GM19468 (cell line): ENCODE measurements around the gene AHDC1.
"Not testable (repeated sequence)": the region's sequence is repeated elsewhere in the genome, so short reads cannot be mapped to it uniquely, and the experiment has no call there.

ENCODE experiments used
- ATAC-seq: cut with Tn5 transposase; IDR thresholded peaks from one replicate; pipeline ENCODE4 v1.9.1; 2021; ENCODE audit warnings: mild to moderate bottlenecking, moderate library complexity, moderate number of reproducible peaks; ENCODE audit not compliant: unreplicated experiment; ENCODE audit errors: extremely low read depth

AHDC1 gene, protein sequence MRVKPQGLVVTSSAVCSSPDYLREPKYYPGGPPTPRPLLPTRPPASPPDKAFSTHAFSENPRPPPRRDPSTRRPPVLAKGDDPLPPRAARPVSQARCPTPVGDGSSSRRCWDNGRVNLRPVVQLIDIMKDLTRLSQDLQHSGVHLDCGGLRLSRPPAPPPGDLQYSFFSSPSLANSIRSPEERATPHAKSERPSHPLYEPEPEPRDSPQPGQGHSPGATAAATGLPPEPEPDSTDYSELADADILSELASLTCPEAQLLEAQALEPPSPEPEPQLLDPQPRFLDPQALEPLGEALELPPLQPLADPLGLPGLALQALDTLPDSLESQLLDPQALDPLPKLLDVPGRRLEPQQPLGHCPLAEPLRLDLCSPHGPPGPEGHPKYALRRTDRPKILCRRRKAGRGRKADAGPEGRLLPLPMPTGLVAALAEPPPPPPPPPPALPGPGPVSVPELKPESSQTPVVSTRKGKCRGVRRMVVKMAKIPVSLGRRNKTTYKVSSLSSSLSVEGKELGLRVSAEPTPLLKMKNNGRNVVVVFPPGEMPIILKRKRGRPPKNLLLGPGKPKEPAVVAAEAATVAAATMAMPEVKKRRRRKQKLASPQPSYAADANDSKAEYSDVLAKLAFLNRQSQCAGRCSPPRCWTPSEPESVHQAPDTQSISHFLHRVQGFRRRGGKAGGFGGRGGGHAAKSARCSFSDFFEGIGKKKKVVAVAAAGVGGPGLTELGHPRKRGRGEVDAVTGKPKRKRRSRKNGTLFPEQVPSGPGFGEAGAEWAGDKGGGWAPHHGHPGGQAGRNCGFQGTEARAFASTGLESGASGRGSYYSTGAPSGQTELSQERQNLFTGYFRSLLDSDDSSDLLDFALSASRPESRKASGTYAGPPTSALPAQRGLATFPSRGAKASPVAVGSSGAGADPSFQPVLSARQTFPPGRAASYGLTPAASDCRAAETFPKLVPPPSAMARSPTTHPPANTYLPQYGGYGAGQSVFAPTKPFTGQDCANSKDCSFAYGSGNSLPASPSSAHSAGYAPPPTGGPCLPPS (N-terminal part only)

DNA sequence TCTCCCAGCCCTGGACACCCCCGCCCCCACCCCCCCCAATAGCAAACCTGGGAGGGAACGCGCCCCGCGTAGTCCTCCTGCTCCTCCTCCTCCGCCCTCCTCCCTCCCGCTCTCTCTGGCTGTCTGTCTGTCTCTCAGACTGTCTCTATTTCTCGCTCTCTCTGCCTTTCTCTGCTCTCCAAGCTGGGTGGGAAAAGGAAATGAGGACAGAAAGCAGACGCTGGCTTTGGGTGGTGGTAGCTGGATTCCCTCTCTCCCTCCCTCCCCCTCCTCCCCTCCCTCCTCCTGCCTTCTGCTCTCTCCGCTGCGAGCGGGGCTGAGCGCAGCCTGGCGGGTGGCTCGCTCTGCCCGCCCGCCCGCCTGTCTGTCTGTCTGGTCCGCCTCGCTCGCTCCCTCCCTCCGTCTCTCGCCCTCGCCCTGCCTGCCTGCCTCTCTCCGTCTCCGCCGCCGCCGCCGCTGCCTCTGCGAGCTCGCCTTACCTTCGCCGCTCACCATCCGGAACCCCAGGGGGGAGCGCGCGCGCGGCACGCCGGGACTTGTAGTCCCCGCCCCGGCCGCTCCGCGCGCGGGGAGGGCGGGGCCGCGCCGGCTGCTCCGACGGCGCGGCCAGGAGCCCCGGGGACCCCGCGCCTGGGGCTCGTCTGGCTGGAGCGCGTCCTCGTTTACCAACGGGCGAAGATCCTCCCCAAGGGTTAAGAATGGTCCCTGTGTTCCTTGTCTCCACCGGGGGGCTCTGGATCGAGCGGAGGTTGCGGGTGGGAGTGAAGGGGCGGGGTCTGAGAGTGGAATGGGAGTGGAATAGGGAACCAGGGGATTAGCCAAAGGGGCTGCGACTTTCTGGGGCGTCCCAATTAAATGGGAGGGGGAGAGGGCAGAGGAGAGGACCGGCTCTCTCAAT lies at the start of gene AHDC1:
Gene AHDC1, minus strand, starts transcription at position 464 of the 898 bp plus-strand sequence. CDS start 52,029 bp downstream, outside the sequence.
- no peak for ATAC-seq

DNA sequence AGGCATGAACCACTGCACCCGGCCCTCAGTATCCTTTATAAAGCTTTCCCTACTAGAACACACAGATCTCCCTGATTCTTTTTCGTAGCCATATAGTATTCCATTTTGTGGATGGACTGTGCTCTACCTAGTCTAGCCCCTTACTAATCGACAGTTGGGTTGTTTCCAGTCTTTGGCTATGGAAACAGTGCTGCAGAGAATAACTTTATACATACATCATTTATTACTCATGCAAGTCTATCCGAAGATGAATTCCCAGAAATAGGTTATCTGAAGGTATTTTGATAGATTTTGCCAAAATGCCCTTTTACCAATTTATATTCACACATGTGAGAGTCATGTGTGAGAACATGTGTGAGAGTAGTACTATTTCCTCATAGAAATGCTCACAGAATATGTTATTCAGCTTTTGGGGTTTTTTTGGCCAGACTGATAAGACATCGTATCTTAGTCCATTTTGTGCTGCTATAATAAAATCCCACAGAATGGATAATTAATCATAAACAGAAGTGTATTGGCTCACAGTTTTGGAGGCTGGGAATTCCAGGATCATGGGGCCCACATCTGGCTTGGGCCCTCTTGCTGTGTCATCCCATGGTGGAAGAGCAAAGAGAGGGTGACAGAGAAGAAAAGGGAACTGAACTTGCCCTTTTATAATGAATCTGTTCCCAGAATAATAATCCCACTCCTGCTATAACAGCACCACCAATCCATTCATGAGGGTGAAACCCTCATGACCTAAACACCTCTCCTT lies 48.3 kb upstream of the AHDC1 start:
- no peak for ATAC-seq

DNA sequence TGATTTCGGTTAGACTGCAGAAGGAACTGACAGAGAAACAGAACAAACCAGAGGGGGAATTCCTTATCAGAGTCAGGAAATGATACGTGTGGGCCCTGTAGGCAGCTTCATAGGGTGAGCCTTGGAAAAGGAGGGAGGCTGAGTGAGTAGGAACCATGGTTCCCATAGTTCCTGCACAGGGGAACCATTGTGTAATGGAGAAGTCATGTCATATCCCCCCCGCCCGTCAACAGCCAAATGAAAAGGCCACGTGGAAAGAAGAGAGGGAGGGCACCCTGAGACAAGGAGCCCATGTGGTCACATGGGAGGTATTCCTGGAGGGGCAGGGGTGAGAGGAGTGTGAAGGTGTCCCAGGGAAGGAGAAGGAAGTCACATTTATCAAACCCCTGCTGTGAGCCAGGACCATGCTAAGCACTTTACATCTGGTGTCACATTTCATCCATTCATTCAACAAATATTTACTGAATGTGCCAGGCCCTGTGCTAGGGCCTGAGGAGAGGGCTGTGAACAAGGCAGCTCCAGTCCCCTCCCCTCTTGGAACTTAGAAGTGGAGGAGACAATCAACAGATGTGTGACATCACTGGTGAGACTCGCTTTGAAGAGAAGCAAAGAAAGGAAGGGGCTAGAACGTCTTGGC lies 46.7 kb upstream of the AHDC1 start:
- no peak for ATAC-seq

DNA sequence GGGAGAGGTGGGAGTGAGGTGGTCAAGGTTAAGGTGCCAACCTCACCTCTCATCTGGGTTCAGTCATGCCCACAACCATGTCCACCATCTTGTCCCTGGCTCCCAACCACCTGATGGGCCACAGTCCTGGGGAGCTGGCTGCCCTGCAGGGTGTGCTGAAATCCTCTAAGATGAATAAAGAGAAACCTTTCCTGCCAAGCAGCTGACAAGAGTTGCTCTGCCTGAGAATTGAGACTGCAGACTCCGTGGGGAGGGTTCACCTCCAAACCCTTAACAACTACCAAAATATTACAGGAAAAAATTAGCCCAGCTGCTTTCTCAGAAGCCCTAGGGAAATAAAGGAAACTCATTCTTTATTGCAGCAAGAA lies 46.2 kb upstream of the AHDC1 start:
- ATAC-seq = no peak

DNA sequence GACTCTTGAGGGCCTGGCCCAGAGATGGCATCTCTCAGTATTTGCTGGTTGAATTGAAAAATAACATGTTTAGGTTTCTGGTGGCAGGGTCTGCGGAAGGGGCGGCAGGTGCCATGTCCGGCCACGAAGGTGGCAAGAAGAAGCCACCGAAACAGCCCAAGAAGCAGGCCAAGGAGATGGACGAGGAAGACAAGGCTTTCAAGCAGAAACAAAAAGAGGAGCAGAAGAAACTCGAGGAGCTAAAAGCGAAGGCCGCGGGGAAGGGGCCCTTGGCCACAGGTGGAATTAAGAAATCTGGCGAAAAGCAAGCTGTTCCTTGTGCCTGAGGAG lies 45.3 kb upstream of the AHDC1 start:
- ATAC-seq = no peak

DNA sequence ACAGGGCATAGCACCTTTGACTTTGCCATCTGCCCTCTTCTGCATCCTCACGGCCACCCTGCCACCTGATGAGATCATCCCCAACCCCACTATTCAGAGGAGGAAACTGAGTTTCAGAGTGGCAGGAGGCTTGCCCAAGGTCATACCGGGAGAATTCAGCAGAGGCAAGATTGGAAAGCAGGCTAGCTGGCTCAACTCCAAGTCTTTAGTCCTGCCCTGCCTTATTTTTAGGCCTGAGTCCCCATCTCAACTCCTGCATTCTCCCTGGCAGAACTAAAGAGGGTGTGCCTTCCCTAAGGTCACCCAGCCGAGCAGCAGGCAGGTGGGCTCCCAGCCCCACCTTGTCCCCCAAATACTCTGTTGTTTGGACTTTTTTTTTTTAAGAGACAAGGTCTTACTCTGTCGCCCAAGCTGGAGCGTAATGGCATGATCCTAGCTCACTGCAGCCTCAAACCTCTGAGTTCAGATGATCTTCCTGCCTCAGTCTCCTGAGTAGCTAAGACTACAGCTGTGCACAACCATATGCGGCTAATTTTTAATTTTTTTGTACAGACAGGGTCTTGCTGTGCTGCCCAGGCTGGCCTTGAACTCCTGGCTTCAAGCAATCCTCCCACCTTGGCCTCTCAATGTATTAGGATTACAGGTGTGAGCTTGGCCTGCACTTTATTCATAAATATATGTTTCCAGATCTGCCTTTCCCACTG lies 44.8 kb upstream of the AHDC1 start:
- ATAC-seq = no peak

DNA sequence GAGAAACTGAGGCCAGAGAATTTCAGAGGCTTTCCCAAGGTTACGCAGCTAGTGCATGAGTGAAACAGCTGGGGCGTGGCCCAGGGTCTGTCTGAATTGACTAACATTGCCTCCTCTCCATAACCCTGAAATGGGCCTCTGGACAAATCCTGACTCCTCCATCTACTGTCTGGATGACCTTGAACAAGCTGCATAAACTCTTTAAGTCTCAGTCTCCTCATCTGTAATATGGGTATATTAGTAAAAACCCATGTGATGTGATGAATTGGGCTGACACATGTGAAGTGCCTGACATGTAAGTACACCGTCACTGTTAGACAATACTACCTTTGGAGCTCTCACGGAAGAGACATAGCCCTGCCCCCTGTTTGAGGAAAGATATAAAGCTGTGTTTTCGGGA lies 43.4 kb upstream of the AHDC1 start:
- no peak for ATAC-seq

DNA sequence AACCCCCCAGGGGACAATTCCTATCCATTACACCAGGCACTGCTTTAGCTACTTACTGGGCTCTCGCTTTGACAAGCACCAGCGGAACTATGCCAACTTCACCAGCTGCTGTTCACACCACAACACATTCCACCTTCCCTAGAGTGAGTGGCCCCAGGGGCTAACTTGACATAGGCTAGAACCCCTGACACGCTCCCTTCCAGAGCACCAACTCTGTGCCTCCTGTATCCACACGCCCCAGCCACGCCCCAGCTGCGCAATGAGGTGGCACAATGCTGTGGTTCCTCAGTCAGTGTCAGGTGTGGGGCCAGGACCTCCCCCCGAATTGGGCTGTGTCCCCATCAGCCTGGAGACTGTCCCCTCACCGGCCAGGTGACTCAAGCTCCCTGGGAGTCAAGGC lies 42.7 kb upstream of the AHDC1 start:
- ATAC-seq = no peak

DNA sequence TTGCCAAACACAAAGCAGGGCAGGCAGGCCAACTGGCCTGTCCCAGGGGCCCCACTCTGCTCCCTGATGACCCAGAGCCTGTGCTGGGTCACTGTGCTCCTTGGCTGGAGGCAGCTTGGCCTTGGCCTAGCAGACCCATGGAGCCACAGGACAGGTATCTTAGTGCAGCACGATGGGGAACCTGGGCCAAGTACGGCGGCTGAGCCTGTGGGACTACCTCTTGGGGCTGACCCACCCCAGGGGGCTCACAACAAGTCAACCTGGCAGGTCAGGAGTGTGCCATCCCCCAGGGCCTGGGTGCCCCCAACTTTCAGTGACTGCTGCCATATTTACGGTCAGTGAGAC lies 41.1 kb upstream of the AHDC1 start:
- no peak for ATAC-seq

DNA sequence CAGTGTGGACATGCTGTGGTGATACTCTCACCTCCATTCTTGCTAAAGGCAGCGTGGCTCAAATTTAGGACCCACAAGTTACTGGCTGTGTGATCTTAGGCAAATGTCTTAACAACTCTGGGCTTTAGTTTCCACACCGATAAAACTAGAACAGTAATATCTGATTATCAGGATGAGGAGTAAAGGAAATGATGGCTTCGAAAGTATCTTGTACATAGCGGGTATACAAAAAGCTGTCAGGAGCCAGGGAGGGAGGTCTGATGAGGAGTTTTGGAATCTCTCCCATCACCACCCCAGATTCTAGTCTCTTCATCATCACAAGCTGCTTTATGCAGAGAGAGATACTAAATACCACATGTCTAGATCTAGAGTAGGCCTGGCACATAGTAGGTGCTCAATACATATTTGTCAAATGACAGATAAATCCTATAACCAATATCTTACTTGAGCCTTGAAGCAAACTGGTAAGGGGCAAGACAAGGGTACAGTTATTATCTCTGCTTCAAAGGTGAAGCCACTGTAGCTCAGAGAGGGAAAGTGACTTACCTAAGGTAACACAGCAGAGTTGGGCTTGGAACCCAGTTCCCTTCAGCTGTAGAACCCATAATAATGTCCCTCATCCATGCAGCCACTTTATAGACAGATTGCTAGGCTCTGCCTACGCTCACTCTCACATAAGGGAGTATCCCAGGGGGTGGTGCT lies 40.6 kb upstream of the AHDC1 start:
- no peak for ATAC-seq

DNA sequence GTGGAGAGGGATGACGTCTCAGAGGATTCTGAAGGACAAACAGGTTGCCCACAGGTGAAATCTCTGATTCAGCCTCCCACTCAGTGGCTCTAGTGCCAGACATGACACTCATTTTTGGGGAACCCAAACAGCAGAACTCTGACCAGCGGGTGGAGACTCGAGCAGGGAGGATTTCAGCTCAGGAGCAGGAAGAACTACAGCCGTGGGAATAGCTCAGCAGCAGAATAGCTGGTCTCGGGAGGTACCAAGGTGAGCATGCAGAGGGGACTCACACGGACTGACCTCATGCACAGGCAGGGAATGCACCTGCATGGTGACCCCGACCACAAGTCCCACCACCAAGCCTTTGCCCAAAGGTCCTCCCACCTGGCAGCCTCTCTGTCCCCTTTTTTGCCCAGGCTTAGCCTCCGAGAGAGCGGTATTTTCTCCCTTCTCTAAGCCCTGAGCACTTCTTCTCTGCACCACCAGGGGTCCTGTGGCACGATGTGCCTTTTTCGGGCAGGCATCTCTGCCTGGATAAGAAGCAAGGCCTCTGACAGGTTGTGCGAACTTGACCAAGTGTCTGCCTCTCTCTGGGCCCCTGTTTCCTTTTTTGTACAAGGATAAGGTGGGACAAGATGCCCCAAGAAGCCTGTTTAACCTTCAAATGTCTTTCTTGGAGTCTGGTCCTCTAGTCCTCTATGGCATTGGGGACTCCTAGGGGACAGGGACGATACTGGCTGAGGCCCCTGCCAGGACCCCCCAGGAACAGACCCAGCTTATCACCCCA lies 39.8 kb upstream of the AHDC1 start:
- no peak for ATAC-seq

DNA sequence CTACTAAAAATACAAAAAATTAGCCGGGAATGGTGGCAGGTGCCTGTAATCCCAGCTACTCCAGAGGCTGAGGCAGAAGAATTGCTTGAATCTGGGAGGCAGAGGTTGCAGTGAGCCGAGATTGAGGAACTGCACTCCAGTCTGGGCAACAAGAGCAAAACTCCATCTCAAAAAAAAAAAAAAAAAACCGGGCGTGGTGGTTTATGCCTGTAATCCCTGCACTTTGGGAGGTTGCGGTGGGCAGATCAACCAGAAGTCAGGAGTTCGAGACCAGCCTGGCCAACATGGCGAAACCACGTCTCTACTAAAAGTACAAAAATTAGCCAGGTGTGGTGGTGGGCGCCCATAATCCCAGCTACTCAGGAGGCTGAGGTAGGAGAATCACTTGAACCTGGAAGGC lies 36.6 kb upstream of the AHDC1 start:
- ATAC-seq = not testable (repeated sequence)

DNA sequence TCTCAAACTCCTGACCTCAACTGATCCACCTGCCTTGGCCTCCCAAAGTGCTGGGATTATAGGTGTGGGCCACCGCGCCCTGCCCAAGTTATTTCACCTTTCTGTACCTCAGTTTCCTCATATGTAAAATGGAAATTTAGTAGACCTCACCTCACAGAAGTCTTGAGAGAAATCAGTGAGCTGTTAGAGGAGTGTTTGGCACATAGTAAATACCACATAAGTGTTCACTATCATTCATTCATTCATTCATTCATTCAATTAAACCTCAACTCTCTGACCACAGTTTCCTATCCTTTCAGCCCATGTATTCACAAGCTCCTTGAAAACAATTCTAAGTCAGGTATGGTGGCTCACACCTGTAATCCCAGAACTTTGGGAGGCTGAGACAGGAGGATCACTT lies 34.9 kb upstream of the AHDC1 start:
- no peak for ATAC-seq

DNA sequence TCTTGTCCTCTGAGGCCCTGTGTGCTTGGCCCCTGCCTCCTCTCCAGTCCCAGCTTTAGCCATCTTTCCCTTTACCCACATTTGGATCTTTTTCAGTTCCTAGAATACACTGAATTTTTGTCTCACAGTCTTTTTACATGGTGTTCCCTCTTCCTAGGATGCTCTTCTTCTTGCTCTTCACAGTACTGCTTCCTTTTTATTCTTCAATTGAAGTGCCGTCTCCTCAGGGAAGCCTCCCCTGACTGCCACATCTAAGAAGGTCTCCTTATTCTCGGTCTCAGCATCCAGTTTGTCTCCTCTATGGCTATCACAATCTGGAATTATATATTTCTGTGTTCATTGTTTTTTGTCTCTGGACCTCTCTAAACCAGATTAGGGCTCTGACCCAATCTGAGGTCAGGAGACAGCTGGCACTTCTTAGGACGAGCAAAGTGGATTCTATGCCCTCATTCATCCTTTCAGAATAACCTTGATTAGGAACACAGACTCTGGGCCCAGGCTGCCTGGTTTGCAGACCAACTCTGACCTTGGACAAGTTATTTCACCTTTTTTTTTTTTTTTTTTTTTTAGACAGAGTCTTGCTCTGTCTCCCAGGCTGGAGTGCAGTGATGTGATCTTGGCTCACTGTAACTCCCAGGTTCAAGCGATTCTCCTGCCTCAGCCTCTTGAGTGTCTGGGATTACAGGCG lies 34.2 kb upstream of the AHDC1 start:
- ATAC-seq = no peak

DNA sequence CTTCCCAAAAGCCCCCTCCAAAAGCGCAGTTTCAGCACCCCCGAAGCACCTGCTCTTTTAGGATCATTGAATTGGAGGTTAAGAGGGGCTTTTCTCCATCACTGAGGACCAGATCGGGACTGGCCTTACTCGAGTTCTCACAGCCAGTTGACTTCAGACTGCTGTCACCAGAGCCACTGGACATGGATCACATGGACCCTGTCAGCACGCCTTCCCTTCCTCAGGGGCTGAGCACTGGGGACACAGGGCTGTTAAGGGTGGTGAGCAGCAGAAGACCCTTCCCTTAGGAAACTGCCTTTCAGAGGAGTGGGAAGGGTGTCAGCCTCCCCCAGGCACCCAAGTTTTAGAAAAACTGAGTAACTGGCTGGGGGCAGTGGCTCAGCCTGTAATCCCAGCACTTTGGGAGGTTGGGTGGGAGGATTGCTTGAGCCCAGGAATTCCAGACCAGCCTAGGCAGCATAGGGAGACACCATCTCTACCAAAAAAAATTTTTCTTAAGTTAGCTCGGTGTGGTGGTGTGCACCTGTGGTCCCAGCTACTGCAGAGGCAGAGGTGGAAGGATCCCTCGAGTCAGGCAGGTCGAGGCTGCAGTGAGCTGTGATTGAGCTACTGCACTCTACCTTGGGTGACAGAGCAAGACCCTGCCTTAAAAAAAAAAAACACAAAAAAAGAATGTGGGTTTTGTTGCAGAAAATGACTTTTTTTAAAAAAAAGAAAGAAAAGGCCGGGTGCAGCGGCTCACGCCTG lies 31.6 kb upstream of the AHDC1 start:
- ATAC-seq = no peak

DNA sequence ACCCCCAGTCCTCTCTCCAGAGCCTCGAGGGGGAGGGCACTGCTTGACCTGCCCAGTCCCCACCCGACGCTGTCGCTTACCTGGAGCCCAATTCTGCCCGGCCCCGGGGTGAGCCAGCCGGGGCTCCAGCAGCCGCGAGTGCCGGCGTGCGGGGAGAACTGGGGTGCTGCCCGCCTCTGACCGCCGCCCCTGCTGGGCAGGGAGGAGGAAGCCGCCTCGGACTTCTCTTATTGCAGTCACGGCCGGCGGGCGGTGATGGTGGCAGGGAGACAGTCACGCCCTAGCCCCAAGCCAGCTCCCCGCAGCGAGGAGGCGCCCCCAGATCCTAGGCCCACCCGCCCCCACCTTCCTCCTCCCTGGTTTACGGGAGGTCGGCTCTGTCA lies 31.0 kb upstream of the AHDC1 start, which contains the start of gene FGR:
Gene FGR, minus strand, starts transcription at position 201 of the 383 bp plus-strand sequence. CDS start 11,269 bp downstream, outside the sequence.
- ATAC-seq = no peak
